Testis (tissue), 3 donors: ENCODE measurements around the gene IL9R. TPM values are rescaled to one million over a fixed set of nuclear protein-coding genes. Genes with fewer than 3 reads are reported as not detected.
"Not testable (repeated sequence)": the region's sequence is repeated elsewhere in the genome, so short reads cannot be mapped to it uniquely, and the experiment has no call there.

Source experiments
- DNase-seq: peaks from one replicate; pipeline ENCODE4 v3.0.0-alpha.2; 2019
- H3K27ac ChIP-seq, 2 donors: fragments of 200-600 bp; sonication (generic); one replicate each; pipeline ENCODE4 v1.5.1; 2019
- H3K27me3 ChIP-seq: fragments of 200-600 bp; sonication (generic); one replicate; pipeline ENCODE4 v1.5.1; 2019
- H3K36me3 ChIP-seq: fragments of 200-600 bp; sonication (generic); one replicate; pipeline ENCODE4 v1.5.1; 2017; ENCODE audit warnings: low read depth; ENCODE audit errors: missing control alignments
- H3K4me1 ChIP-seq: fragments of 200-600 bp; sonication (generic); one replicate; pipeline ENCODE4 v1.5.1; 2019
- H3K4me3 ChIP-seq, 2 donors: fragments of 200-600 bp; sonication (generic); one replicate each; pipeline ENCODE4 v1.5.1; 2017 to 2019
- H3K9me3 ChIP-seq: fragments of 200-600 bp; sonication (generic); one replicate; pipeline ENCODE4 v1.5.1; 2017
- POLR2A ChIP-seq: fragments of 450-650 bp; IDR thresholded peaks from one replicate; pipeline ENCODE4 v1.6.1; 2017; ENCODE audit warnings: antibody characterized with exemption, mild to moderate bottlenecking, moderate library complexity
- WGBS, 2 donors: methylation state at CpG; one replicate each; pipeline ENCODE4 v1.1.5; 2018; 5-methylcytosine and 5-hydroxymethylcytosine counted together
- intact Hi-C: fragments of 100-400 bp; cut with DNase I; formaldehyde crosslinking; loops from one replicate; pipeline ENCODE4 v1.15.1; 2023; ENCODE audit warnings: low total_unique reads
- polyA plus RNA-seq: library from polyadenylated mRNA; stranded (reverse); fragments of 350-450 nt; fragmentation: Illumina TruSeq; extraction: RNeasy Lipid Tissue Mini Kit (QIAGEN cat#74804); gene quantifications from one replicate; pipeline ENCODE4 v1.2.3, GENCODE V29; 2014; ENCODE audit warnings: low read depth, low replicate concordance; ENCODE audit not compliant: insufficient read depth
- total RNA-seq, 2 donors: library from RNA; depleted of rRNA; stranded (reverse); fragments of >200 nt; gene quantifications; one replicate each; pipeline ENCODE4 v1.2.3, GENCODE V29; 2016
- TF ChIP-seq, protein P1 (sequence below), 3 experiments: fragments of 450-650 bp in 2 of 3; fragments of 200-600 bp in 1 of 3; sonication (generic) in 1 of 3; IDR thresholded peaks; one replicate each; pipeline ENCODE4 v1.5.1; 2016 to 2019; ENCODE audit warnings: antibody characterized with exemption in 3 of 3, mild to moderate bottlenecking in 2 of 3, moderate library complexity in 1 of 3

IL9R gene
- total and polyA plus RNA-seq, 3 donors from 2014 or later = 0.24 to 0.31 TPM; not detected in 1

DNA sequence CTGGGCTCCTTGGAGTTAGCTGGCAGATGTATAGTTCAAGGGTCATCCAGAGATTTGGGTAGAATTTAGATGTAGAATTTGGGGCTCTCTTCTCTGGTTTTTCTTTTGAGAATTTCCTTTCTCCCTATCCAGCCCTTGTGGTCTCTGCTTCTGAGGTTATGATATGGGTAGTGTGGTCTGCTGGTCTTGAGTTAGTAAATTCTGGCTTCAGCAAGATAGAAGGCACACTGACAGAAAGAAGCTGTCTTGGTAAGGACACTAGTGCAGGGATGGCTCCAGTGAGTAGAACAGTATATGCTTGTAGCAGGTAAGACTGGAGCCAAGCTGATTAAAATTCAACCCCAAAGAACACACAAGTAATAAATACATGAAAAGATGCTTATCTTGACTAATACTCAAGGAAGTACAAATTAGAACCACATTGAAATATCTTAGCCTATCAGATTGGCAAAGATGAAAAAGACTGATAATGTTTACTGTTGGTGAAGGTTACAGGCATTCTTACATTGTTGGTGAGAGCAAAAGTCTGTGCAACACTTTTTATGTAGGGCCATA lies 2.1 kb upstream of the IL9R start:
- no peaks in the 10 kb centered on the region for H3K36me3 ChIP-seq
- no peaks in the 10 kb centered on the region for H3K9me3 ChIP-seq
- intact Hi-C loops = no loop called here
- no peak overlapping the region for H3K27ac ChIP-seq
- H3K4me1 ChIP-seq = no peaks in the 10 kb centered on the region
- TF ChIP-seq, protein P1, sequence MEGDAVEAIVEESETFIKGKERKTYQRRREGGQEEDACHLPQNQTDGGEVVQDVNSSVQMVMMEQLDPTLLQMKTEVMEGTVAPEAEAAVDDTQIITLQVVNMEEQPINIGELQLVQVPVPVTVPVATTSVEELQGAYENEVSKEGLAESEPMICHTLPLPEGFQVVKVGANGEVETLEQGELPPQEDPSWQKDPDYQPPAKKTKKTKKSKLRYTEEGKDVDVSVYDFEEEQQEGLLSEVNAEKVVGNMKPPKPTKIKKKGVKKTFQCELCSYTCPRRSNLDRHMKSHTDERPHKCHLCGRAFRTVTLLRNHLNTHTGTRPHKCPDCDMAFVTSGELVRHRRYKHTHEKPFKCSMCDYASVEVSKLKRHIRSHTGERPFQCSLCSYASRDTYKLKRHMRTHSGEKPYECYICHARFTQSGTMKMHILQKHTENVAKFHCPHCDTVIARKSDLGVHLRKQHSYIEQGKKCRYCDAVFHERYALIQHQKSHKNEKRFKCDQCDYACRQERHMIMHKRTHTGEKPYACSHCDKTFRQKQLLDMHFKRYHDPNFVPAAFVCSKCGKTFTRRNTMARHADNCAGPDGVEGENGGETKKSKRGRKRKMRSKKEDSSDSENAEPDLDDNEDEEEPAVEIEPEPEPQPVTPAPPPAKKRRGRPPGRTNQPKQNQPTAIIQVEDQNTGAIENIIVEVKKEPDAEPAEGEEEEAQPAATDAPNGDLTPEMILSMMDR (IDR thresholded peaks at IDR 0.05) = no peak
- no peak for TF ChIP-seq POLR2A
- H3K4me3 ChIP-seq = no peak overlapping the region
- DNase-seq = no peak
- no peaks in the 10 kb centered on the region for H3K27me3 ChIP-seq

DNA sequence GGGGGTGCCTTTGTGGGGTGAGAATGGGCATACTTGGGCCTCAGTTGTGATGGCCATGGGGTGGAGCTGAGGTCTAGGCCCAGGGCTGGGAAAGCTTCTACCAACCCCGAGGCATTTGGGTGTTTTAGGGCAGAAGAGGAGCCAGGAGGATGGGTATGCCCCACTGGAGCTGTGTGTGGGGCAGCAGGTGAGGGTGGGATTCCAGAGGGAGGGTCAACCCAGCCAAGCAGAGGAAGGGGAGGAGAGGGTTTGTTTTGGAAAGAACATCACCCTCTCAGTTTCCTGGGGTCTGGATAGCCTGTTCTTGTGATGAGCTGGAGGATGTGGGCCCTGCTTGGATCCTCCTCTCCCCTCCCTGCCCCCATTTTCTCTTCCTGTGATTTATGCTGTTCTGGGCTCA lies 620 bp downstream of the IL9R start:
- Histone ChIP-seq H3K27me3 (no peaks in the 10 kb centered on the region), H3K9me3 (no peaks in the 10 kb centered on the region), H3K27ac (no peak overlapping the region), H3K4me3 (no peak overlapping the region), H3K4me1 (no peaks in the 10 kb centered on the region), H3K36me3 (no peaks in the 10 kb centered on the region)
- WGBS, 2 donors = 30 to 54% methylated on average over 1 of the region's 1 CpG
- TF ChIP-seq POLR2A = no peak
- intact Hi-C loops = no loop called here
- DNase-seq = no peak

DNA sequence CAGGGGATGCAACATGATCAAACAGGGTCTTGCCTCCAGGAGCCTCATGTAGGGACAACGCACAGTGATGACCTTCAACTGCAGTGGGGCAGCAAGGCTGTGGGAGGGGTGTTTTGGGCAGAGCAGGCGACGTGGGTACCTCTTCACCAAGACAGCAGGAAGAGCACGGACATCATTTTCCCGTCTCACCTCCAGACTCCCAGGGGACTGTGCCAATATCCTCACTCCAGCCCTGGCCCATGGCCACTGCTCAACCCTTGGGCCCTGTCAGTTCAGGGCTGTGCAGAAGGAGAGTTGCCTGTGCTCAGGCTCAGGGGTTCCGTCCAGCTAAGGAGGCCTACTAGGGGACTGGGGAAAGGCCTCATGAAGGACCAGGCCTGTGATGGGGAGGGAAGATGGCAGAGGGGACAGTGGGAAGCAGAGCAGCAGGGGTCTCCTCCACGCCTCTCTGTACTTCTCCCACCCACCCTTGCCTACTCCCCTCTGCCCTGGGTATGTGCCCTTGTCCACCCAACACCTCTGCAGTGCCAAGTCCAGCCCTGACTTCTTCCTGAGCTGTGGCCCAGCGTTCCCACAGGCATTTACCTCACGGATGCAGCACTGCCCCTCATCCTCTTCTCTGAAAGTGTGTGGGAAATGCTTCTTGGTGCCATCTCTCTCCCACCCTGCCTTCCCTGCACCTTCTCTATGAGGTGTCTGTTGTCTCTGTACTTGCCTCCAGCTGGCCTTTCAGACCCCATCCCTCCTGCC lies 1.4 kb downstream of the IL9R start:
- no peaks in the 10 kb centered on the region for H3K27me3 ChIP-seq
- TF ChIP-seq, protein P1 (IDR thresholded peaks at IDR 0.05) = no peak
- TF ChIP-seq POLR2A = no peak
- no peak overlapping the region for H3K27ac ChIP-seq
- H3K4me3 ChIP-seq = no peak overlapping the region
- no peaks in the 10 kb centered on the region for H3K36me3 ChIP-seq
- no peaks in the 10 kb centered on the region for H3K9me3 ChIP-seq
- no peak for DNase-seq
- intact Hi-C loops = no loop called here
- WGBS, 2 donors = 77 to 81% methylated on average over 8 to 9 of the region's 9 CpGs
- H3K4me1 ChIP-seq = no peaks in the 10 kb centered on the region

DNA sequence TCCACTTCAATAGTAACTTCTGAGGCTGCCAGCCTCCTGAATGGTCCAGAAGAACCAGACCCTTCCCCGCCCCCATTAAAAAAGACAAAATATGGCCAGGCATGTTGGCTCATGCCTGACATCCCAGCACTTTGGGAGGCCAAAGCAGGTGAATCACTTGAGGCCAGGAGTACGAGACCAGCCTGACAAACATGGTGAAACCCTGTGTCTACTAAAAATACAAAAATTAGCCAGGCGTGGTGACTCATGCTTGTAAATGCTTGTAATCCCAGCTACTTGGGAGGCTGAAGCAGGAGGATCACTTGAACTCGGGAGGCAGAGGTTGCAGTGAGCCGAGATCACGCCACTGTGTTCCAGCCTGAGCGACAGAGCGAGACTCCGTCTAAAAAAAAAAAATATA lies 2.3 kb downstream of the IL9R start:
- H3K27ac ChIP-seq, H3K4me1 ChIP-seq, DNase-seq, H3K27me3 ChIP-seq, H3K4me3 ChIP-seq, intact Hi-C loops, H3K9me3 ChIP-seq, H3K36me3 ChIP-seq: not testable (repeated sequence)
- WGBS, 2 donors = 67 to 96% methylated on average over 9 of the region's 9 CpGs

DNA sequence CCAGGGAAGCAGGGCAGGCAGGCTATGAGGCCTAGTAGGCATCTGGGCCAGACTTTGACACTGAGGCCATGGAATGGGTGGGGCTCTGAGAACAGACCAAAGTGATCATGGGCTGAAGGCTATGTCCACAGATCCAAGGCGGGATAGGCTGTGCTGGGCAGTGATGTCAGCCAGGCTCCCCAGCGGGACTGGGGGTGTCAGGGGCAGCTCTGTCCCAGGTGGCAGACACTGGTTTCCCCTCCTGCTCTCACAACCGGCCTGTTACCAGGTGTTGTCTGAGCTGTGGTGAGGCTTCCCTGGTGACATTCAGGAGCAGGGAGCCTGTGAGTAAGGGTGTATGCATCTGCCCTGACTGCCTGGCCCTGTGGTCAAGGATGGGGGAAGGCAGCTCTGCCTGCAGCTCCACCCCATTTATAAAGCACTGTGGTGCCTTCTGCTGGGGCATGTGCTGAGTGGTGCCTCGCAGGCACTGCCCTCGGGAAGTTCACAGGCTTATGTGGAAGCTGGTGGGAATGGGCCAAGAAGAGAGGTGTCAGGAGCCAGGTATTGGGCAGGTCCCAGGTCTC lies 2.9 kb downstream of the IL9R start:
- Histone ChIP-seq H3K27ac (no peak overlapping the region), H3K4me1 (no peaks in the 10 kb centered on the region), H3K27me3 (no peaks in the 10 kb centered on the region), H3K9me3 (no peaks in the 10 kb centered on the region), H3K36me3 (no peaks in the 10 kb centered on the region), H3K4me3 (no peak overlapping the region)
- no peak for DNase-seq
- intact Hi-C loops = no loop called here
- TF ChIP-seq, protein P1 (IDR thresholded peaks at IDR 0.05) = no peak
- TF ChIP-seq POLR2A = no peak
- 83 to 94% methylated on average over 2 to 5 of the region's 5 CpGs for WGBS, 2 donors
